ENCODE measurements around the gene S100Z. TPM values are rescaled to one million over a fixed set of nuclear protein-coding genes. Genes with fewer than 3 reads are reported as not detected.

Gene S100Z
- total and polyA plus RNA-seq, 9 of the 15 experiments (the other 6 are each of a cell fraction or from before 2014, with no cell fraction given), result 0.15 to 0.42 (median 0.20) TPM; not detected in 6

GRCh38 chr5:76800579-76800978 lies 49.2 kb upstream of the S100Z start (continued):
- TF ChIP-seq HOMEZ (CRISPR knock-in tag; IDR thresholded peaks at IDR 0.05), result no peak
- no peak for TF ChIP-seq ZNF408 (CRISPR knock-in tag; IDR thresholded peaks at IDR 0.05; ENCODE audit: low read depth)

DNA sequence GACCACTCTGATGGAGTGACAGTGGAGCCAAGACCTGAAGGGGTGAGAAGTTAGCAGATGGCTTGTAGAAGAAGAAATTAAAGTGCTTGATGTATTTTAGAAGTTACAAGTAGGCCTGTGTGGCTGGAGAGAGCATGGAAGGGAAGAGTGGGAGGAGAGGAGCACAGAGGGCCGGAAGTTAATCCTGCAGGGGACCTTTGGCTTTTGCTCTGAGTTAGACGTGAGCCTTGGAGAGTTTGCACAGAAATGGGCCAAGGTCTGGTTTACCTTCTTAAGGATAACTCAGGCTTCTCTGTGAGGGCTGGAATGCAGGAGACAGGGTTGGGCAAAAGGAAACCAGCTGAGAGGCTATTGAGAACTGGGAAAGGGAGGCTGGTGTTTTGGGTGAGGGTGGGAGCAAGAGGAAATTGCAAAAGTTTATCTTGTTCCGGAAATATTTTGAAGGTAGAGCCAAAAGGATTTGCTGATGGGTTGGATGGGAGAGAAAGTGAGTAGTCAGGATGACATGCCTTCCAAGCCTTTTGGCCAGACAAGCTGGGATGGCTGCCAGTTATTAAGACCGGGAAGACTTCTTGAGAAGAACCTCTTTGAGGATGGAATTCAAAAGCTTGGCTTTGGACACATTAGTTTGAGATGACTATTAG lies 48.5 kb upstream of the S100Z start:
- in situ Hi-C loops (cut with MboI), result no loop called here
- H3K4me3 ChIP-seq, result no peak overlapping the region
- intact Hi-C loops (cut with micrococcal nuclease), result no loop called here
- 16% methylated on average over 4 of the region's 4 CpGs for WGBS (ENCODE audit: insufficient coverage, low coverage, missing lambda C conversion rate)
- no TSS peak for BruUV-seq (replicated peaks)
- no peak overlapping the region for H3K27ac ChIP-seq (ENCODE audit: extremely low read depth, low read depth, low read length)
- H2AFZ ChIP-seq (ENCODE audit: low read depth, low read length), result no peak overlapping the region
- DNase-seq (ENCODE audit: extremely low read depth in 1 of 4, low spot score in 3 of 4) (no peak), ATAC-seq (no peak), FAIRE-seq (no peak)
- peaks cover 3 to 13% of the 10 kb centered on the region in 2 experiments; a peak in 3 of 5 replicates for H3K27me3 ChIP-seq (ENCODE audit: control insufficient read depth in 2 of 2, insufficient read depth in 2 of 2, low read length in 2 of 2)
- H3K36me3 ChIP-seq (ENCODE audit: control insufficient read depth, insufficient read depth, low read length), result no peaks in the 10 kb centered on the region
- no peak overlapping the region for H3K9ac ChIP-seq (ENCODE audit: insufficient read depth in 1 of 2, low read depth in 2 of 2, low read length in 2 of 2)
- H3K9me3 ChIP-seq (replicated peaks; ENCODE audit: control insufficient read depth, insufficient read depth, low read depth, low read length), result no peaks in the 10 kb centered on the region; the same call in 1 of the 2 replicates
- no peaks in the 10 kb centered on the region for H3K79me2 ChIP-seq (ENCODE audit: control insufficient read depth, insufficient read depth, low read length)
- CTCF ChIA-PET (ENCODE audit: low intra/inter-chr PET ratio), result no interaction called here
- H4K20me1 ChIP-seq (replicated peaks; ENCODE audit: control insufficient read depth, insufficient read depth, low read length), result peaks cover 2% of the 10 kb centered on the region; the same call in 1 of the 2 replicates
- no peak overlapping the region for H3K4me2 ChIP-seq (ENCODE audit: insufficient read depth, low read length)
- H3K4me1 ChIP-seq (replicated peaks in 1 of 2; ENCODE audit: control insufficient read depth in 2 of 2, insufficient read depth in 2 of 2, low read length in 2 of 2), result peaks cover 0 to 8% of the 10 kb centered on the region in 2 experiments; a peak in 3 of 5 replicates
- POLR2A ChIA-PET, result interaction anchor here (0.6 kb wide), 2 partner anchors 229 to 826 kb away, joined by 3 read pairs; partner anchors contain the start of gene AGGF1
- H3K9me1 ChIP-seq (ENCODE audit: control insufficient read depth, insufficient read depth, low read length), result no peaks in the 10 kb centered on the region
- TF ChIP-seq NR3C1 (CRISPR knock-in tag; IDR thresholded peaks at IDR 0.05) (no peak), MECOM (CRISPR knock-in tag; IDR thresholded peaks at IDR 0.05) (no peak)
- TF ChIP-seq, protein P1, sequence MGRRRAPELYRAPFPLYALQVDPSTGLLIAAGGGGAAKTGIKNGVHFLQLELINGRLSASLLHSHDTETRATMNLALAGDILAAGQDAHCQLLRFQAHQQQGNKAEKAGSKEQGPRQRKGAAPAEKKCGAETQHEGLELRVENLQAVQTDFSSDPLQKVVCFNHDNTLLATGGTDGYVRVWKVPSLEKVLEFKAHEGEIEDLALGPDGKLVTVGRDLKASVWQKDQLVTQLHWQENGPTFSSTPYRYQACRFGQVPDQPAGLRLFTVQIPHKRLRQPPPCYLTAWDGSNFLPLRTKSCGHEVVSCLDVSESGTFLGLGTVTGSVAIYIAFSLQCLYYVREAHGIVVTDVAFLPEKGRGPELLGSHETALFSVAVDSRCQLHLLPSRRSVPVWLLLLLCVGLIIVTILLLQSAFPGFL (CRISPR knock-in tag; IDR thresholded peaks at IDR 0.05), result no peak
- TF ChIP-seq, protein P2, sequence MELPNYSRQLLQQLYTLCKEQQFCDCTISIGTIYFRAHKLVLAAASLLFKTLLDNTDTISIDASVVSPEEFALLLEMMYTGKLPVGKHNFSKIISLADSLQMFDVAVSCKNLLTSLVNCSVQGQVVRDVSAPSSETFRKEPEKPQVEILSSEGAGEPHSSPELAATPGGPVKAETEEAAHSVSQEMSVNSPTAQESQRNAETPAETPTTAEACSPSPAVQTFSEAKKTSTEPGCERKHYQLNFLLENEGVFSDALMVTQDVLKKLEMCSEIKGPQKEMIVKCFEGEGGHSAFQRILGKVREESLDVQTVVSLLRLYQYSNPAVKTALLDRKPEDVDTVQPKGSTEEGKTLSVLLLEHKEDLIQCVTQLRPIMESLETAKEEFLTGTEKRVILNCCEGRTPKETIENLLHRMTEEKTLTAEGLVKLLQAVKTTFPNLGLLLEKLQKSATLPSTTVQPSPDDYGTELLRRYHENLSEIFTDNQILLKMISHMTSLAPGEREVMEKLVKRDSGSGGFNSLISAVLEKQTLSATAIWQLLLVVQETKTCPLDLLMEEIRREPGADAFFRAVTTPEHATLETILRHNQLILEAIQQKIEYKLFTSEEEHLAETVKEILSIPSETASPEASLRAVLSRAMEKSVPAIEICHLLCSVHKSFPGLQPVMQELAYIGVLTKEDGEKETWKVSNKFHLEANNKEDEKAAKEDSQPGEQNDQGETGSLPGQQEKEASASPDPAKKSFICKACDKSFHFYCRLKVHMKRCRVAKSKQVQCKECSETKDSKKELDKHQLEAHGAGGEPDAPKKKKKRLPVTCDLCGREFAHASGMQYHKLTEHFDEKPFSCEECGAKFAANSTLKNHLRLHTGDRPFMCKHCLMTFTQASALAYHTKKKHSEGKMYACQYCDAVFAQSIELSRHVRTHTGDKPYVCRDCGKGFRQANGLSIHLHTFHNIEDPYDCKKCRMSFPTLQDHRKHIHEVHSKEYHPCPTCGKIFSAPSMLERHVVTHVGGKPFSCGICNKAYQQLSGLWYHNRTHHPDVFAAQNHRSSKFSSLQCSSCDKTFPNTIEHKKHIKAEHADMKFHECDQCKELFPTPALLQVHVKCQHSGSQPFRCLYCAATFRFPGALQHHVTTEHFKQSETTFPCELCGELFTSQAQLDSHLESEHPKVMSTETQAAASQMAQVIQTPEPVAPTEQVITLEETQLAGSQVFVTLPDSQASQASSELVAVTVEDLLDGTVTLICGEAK (IDR thresholded peaks at IDR 0.05), result no peak
- TF ChIP-seq, protein P2 (CRISPR knock-in tag; IDR thresholded peaks at IDR 0.05), result no peak
